ENCODE measurements around the gene TBCE.

GRCh38 chr1:235411489-235412486 lies 44.6 kb downstream of the TBCE start:
- no peak for TF ChIP-seq CTCF (conservative IDR thresholded peaks at IDR 0.05 in 1 of 2, IDR thresholded peaks at IDR 0.05 in 1 of 2; ENCODE audit: low read depth in 1 of 2, low read length in 2 of 2)
- TF ChIP-seq EZH2 (IDR thresholded peaks at IDR 0.05; ENCODE audit: low read length, missing control alignments): no peak
